ENCODE data around the gene ANGPTL3.
"Not testable (repeated sequence)": the region's sequence is repeated elsewhere in the genome, so short reads cannot be mapped to it uniquely, and the experiment has no call there.

ANGPTL3 gene

DNA sequence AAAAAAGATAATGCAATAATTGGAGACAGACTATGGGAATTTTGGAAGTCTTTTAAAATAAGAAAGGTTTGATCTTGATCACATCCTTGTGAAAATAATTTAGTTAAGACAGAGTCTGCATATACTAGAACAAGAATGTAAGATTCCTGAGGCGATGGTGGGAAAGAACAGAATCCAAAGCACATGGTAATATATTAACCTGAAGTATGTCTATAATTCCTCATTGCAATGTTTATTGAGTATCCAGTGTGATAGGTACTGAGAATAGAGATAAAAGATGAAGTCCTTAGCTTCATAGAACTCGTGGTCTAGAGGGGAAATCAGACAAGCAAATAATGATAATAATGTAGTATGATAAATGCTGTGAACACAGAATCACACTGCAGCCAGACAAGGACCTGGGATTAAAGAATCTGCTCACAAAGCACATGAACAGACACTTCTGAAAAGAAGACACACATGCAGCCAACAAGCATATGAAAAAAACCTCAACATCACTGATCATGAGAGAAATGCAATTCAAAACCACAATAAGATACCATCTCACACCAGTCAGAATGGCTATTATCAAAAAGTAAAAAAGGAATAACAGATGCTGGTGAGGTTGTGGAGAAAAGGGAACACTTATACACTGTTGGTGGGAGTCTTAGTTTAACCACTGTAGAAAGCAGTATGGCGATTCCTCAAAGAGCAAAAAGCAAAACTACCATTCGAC, 6.9 kb upstream of the ANGPTL3 start:
- Histone ChIP-seq H3K27ac (ENCODE audit: insufficient read depth, low read length, poor library complexity, severe bottlenecking) (no peak overlapping the region), H3K4me1 (ENCODE audit: control insufficient read depth, insufficient read depth, low read length, poor library complexity, severe bottlenecking) (no peaks in the 10 kb centered on the region), H3K9me3 (ENCODE audit: control insufficient read depth, low read length) (no peaks in the 10 kb centered on the region), H3K36me3 (ENCODE audit: control insufficient read depth, insufficient read depth, low read length) (no peaks in the 10 kb centered on the region), H3K4me3 (ENCODE audit: insufficient read depth, low read depth, low read length, poor library complexity, severe bottlenecking) (no peak overlapping the region), H3K27me3 (replicated peaks; ENCODE audit: control insufficient read depth, insufficient read depth, low read length, poor library complexity, severe bottlenecking) (no peaks in the 10 kb centered on the region)
- no peak for DNase-seq

DNA sequence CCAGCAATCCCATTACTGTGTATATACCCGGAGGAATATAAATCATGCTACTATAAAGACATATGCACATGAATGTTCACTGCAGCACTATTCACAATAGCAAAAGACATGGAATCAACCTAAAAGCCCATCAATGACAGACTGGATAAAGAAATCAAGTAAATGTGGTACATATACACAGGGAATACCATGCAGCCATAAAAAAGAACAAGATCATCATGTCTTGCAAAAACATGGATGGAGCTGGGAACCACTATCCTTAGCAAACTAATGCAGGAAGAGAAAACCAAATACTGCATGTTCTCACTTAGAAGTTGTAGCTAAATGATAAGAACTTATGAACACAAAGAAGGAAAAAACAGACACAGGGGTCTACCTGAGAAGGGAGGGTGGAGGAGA, 6.4 kb upstream of the ANGPTL3 start:
- Histone ChIP-seq H3K36me3 (ENCODE audit: control insufficient read depth, insufficient read depth, low read length) (no peaks in the 10 kb centered on the region), H3K4me3 (ENCODE audit: insufficient read depth, low read depth, low read length, poor library complexity, severe bottlenecking) (no peak overlapping the region), H3K27ac (ENCODE audit: insufficient read depth, low read length, poor library complexity, severe bottlenecking) (no peak overlapping the region), H3K9me3 (ENCODE audit: control insufficient read depth, low read length) (no peaks in the 10 kb centered on the region), H3K4me1 (ENCODE audit: control insufficient read depth, insufficient read depth, low read length, poor library complexity, severe bottlenecking) (no peaks in the 10 kb centered on the region), H3K27me3 (replicated peaks; ENCODE audit: control insufficient read depth, insufficient read depth, low read length, poor library complexity, severe bottlenecking) (no peaks in the 10 kb centered on the region)
- no peak for DNase-seq

DNA sequence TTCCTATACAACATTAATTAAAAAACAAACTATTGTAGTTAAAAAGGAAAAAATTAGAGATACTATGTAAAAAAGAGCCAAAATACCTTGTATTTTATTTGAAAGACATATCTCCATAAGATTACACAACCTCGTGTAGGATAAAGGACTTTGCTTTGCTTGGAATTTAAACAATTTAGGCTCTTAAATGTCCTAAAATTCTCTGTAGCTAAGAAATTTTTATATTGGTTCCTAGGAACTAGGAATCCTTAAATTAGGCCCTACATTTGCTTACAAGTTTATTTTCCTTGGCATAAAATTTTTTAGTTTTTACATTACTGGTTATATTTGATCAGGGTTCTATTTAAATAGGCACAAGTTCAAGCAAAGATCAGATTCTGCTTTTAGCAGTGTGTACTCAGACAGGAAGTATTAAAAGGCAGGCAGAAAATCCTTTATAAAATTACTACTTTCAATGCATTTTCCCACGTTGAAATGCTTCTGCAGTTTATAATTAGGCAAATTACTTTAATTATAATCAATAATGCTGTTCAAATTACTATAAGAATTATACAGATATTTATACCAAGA, 3.4 kb upstream of the ANGPTL3 start:
- H3K27me3 ChIP-seq (replicated peaks; ENCODE audit: control insufficient read depth, insufficient read depth, low read length, poor library complexity, severe bottlenecking): no peaks in the 10 kb centered on the region
- no peaks in the 10 kb centered on the region for H3K9me3 ChIP-seq (ENCODE audit: control insufficient read depth, low read length)
- no peak for DNase-seq
- no peak overlapping the region for H3K4me3 ChIP-seq (ENCODE audit: insufficient read depth, low read depth, low read length, poor library complexity, severe bottlenecking)
- H3K36me3 ChIP-seq (ENCODE audit: control insufficient read depth, insufficient read depth, low read length): no peaks in the 10 kb centered on the region
- H3K27ac ChIP-seq (ENCODE audit: insufficient read depth, low read length, poor library complexity, severe bottlenecking): no peak overlapping the region
- H3K4me1 ChIP-seq (ENCODE audit: control insufficient read depth, insufficient read depth, low read length, poor library complexity, severe bottlenecking): no peaks in the 10 kb centered on the region

DNA sequence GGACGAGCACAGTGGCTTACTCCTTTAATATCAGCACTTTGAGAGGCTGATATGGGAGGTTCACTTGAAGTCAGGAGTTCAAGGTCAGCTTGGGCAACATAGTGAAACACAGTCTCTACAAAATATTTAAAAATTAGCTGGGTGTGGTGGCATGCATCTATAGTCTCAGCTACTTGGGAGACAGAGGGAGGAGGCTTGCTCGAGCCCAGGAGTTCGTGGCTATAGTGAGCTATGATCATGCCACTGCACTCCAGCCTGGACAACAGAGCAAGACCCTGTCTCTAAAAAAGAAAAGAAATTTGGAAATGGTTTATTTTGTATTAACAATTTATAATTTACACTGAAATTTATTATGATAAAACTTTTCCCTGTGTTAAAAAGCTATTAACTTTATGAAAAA, 1.7 kb upstream of the ANGPTL3 start:
- Histone ChIP-seq H3K9me3 (ENCODE audit: control insufficient read depth, low read length) (no peaks in the 10 kb centered on the region), H3K27ac (ENCODE audit: insufficient read depth, low read length, poor library complexity, severe bottlenecking) (no peak overlapping the region), H3K4me3 (ENCODE audit: insufficient read depth, low read depth, low read length, poor library complexity, severe bottlenecking) (no peak overlapping the region), H3K4me1 (ENCODE audit: control insufficient read depth, insufficient read depth, low read length, poor library complexity, severe bottlenecking) (no peaks in the 10 kb centered on the region), H3K27me3 (replicated peaks; ENCODE audit: control insufficient read depth, insufficient read depth, low read length, poor library complexity, severe bottlenecking) (no peaks in the 10 kb centered on the region), H3K36me3 (ENCODE audit: control insufficient read depth, insufficient read depth, low read length) (no peaks in the 10 kb centered on the region)
- no peak for DNase-seq

DNA sequence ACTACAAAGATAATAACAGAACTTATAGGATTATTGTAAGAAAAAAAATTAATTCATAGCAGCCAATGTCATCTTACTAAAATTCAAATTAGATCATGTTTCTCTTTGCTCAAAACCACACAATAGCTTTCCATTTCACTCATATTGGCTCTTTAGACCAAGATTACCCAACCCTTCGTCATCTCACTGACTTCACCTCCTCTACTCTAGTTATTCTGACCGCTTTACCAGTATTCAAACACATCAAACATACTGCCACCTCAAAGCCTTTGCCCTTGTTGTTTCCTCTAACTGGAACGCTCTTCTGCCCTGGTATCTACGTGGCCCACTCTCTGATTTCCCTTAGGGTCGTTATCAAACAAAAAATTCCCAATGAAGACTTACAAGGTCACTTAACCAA, 1.7 kb downstream of the ANGPTL3 start:
- DNase-seq: no peak
- H3K27ac ChIP-seq (ENCODE audit: insufficient read depth, low read length, poor library complexity, severe bottlenecking): no peak overlapping the region

DNA sequence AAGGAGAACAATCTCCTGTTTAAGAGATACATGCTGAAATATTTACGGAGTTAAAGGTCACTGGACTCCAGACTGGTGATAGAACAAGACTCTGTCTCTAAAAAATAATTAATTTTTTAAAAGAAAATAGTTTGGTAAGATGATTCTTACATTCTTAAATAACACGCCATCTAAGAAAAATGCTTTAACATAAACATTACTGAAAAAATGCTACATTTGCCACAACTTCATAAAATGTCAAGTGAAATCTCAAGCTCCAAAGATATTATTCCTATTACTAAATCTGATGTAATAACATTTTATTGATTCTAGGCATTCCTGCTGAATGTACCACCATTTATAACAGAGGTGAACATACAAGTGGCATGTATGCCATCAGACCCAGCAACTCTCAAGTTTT, 4.1 kb downstream of the ANGPTL3 start:
- no peak overlapping the region for H3K4me3 ChIP-seq (ENCODE audit: insufficient read depth, low read depth, low read length, poor library complexity, severe bottlenecking)
- H3K9me3 ChIP-seq (ENCODE audit: control insufficient read depth, low read length): no peaks in the 10 kb centered on the region
- no peak for DNase-seq
- H3K36me3 ChIP-seq (ENCODE audit: control insufficient read depth, insufficient read depth, low read length): no peaks in the 10 kb centered on the region
- H3K4me1 ChIP-seq (ENCODE audit: control insufficient read depth, insufficient read depth, low read length, poor library complexity, severe bottlenecking): no peaks in the 10 kb centered on the region
- H3K27me3 ChIP-seq (replicated peaks; ENCODE audit: control insufficient read depth, insufficient read depth, low read length, poor library complexity, severe bottlenecking): no peaks in the 10 kb centered on the region
- no peak overlapping the region for H3K27ac ChIP-seq (ENCODE audit: insufficient read depth, low read length, poor library complexity, severe bottlenecking)

More for the DNA sequence above, 1.7 kb downstream of the ANGPTL3 start:
- no peak overlapping the region for H3K4me3 ChIP-seq (ENCODE audit: insufficient read depth, low read depth, low read length, poor library complexity, severe bottlenecking)
- H3K4me1 ChIP-seq (ENCODE audit: control insufficient read depth, insufficient read depth, low read length, poor library complexity, severe bottlenecking): no peaks in the 10 kb centered on the region
- no peaks in the 10 kb centered on the region for H3K9me3 ChIP-seq (ENCODE audit: control insufficient read depth, low read length)
- no peaks in the 10 kb centered on the region for H3K36me3 ChIP-seq (ENCODE audit: control insufficient read depth, insufficient read depth, low read length)
- H3K27me3 ChIP-seq (replicated peaks; ENCODE audit: control insufficient read depth, insufficient read depth, low read length, poor library complexity, severe bottlenecking): no peaks in the 10 kb centered on the region

DNA sequence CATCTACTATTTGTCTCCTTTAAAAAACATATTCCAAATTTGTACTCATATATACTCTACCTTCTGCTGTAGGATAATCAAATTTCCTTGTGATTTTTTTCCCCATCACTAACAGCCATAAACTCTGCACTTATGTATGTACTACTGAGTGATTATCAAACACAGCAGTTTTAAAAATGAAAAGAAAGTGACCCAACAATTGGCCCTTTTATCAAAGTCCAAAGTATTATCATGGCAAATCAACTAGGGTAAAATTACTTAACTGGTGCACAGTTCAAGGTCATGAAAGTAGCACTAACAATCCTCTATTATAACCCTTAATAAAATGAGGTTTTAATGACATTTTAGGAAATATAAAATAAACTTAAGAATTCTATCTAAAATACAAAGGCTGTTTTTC, 11.6 kb downstream of the ANGPTL3 start:
- no peaks in the 10 kb centered on the region for H3K4me1 ChIP-seq (ENCODE audit: control insufficient read depth, insufficient read depth, low read length, poor library complexity, severe bottlenecking)
- DNase-seq: no peak
- H3K27ac ChIP-seq (ENCODE audit: insufficient read depth, low read length, poor library complexity, severe bottlenecking): no peak overlapping the region
- H3K36me3 ChIP-seq (ENCODE audit: control insufficient read depth, insufficient read depth, low read length): no peaks in the 10 kb centered on the region
- no peaks in the 10 kb centered on the region for H3K27me3 ChIP-seq (replicated peaks; ENCODE audit: control insufficient read depth, insufficient read depth, low read length, poor library complexity, severe bottlenecking)
- H3K4me3 ChIP-seq (ENCODE audit: insufficient read depth, low read depth, low read length, poor library complexity, severe bottlenecking): no peak overlapping the region
- no peaks in the 10 kb centered on the region for H3K9me3 ChIP-seq (ENCODE audit: control insufficient read depth, low read length)

DNA sequence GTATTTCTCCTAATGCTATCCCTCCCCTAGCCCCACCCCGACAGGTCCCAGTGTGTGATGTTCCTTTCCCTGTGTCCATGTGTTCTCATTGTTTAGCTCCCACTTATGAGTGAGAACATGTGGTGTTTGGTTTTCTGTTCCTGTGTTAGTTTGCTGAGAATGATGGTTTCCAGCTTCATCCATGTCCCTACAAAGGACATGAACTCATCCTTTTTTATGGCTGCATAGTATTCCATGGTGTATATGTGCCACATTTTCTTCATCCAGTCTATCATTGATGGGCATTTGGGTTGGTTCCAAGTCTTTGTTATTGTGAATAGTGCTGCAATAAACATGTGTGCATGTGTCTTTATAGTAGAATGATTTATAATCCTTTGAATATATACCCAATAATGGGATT, 13.3 kb downstream of the ANGPTL3 start:
- not testable (repeated sequence) for H3K36me3 ChIP-seq (ENCODE audit: control insufficient read depth, insufficient read depth, low read length); H3K4me1 ChIP-seq (ENCODE audit: control insufficient read depth, insufficient read depth, low read length, poor library complexity, severe bottlenecking); H3K27me3 ChIP-seq (replicated peaks; ENCODE audit: control insufficient read depth, insufficient read depth, low read length, poor library complexity, severe bottlenecking); H3K4me3 ChIP-seq (ENCODE audit: insufficient read depth, low read depth, low read length, poor library complexity, severe bottlenecking); H3K9me3 ChIP-seq (ENCODE audit: control insufficient read depth, low read length); H3K27ac ChIP-seq (ENCODE audit: insufficient read depth, low read length, poor library complexity, severe bottlenecking); DNase-seq

DNA sequence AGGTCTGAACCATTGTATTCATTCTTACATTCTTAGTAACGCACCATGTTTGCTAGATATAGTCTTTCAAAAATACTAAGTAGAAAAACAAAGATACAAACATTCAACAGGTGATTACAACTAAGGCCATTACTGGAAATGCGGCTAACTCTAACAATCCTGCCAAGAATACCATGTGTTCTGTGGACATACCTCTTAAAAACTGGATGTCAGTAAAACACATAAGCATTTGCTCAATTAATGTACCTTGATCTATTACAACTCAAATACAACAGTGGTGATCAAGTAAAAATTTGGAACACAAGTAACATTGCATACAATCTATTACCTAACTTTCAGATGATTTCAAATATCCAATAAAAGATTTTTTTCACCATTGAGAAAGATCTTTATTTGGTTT, 15.4 kb downstream of the ANGPTL3 start:
- Histone ChIP-seq H3K4me3 (ENCODE audit: insufficient read depth, low read depth, low read length, poor library complexity, severe bottlenecking) (no peak overlapping the region), H3K4me1 (ENCODE audit: control insufficient read depth, insufficient read depth, low read length, poor library complexity, severe bottlenecking) (no peaks in the 10 kb centered on the region), H3K27me3 (replicated peaks; ENCODE audit: control insufficient read depth, insufficient read depth, low read length, poor library complexity, severe bottlenecking) (no peaks in the 10 kb centered on the region), H3K27ac (ENCODE audit: insufficient read depth, low read length, poor library complexity, severe bottlenecking) (no peak overlapping the region), H3K9me3 (ENCODE audit: control insufficient read depth, low read length) (no peaks in the 10 kb centered on the region), H3K36me3 (ENCODE audit: control insufficient read depth, insufficient read depth, low read length) (no peaks in the 10 kb centered on the region)
- DNase-seq: no peak

DNA sequence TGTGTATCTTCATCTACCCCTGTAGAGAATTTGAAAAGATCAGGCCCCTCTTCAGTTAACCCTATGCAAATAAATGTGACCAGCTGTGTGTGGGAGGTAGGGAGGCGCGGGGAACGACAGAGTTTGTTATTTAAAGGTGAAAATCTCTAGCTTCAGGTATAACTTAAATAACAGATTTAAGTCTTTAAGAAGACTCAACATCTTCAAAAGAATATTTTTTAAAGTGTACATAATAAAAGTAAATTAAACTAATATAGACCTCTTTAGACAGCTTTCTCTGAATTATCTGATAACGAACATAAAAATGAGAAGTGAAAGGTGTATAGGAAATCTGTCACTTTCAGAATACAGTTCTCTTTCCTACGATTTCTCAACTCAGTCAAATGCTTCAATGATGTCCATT, 16.0 kb downstream of the ANGPTL3 start:
- H3K4me3 ChIP-seq (ENCODE audit: insufficient read depth, low read depth, low read length, poor library complexity, severe bottlenecking): no peak overlapping the region
- no peaks in the 10 kb centered on the region for H3K9me3 ChIP-seq (ENCODE audit: control insufficient read depth, low read length)
- no peaks in the 10 kb centered on the region for H3K4me1 ChIP-seq (ENCODE audit: control insufficient read depth, insufficient read depth, low read length, poor library complexity, severe bottlenecking)
- no peaks in the 10 kb centered on the region for H3K27me3 ChIP-seq (replicated peaks; ENCODE audit: control insufficient read depth, insufficient read depth, low read length, poor library complexity, severe bottlenecking)
- no peak for DNase-seq
- no peaks in the 10 kb centered on the region for H3K36me3 ChIP-seq (ENCODE audit: control insufficient read depth, insufficient read depth, low read length)
- H3K27ac ChIP-seq (ENCODE audit: insufficient read depth, low read length, poor library complexity, severe bottlenecking): no peak overlapping the region

All from effector memory CD4-positive, alpha-beta T cell (primary cell).